Mesenchymal stem cell (in vitro differentiated cells and primary cell): ENCODE results near the gene MBD3. TPM values are rescaled to one million over a fixed set of nuclear protein-coding genes. Genes with fewer than 3 reads are reported as not detected.

Source experiments
- small RNA-seq: library from polyadenylated mRNA; stranded (forward); fragments of <200 nt; extraction: miRNeasy Mini kit (QIAGEN cat#:217004); gene quantifications from one replicate; pipeline ENCODE3, GENCODE V24; 2013; ENCODE audit warnings: low read depth

MBD3 gene

Small RNAs within 50 kb of the gene (small RNA-seq; reads per million reads assigned to genes)
- gene AC005943.2 (not detected), gene RN7SL477P (not detected), gene RNU6-1223P (not detected)
